ENCODE measurements around the gene STPG2.
A peak's percentile ranks its signal among the peaks of the same experiment; 100 is the strongest.
"Not testable (repeated sequence)": the region's sequence is repeated elsewhere in the genome, so short reads cannot be mapped to it uniquely, and the experiment has no call there.

Gene STPG2

GRCh38 chr4:97938141-97938540 lies 205.1 kb downstream of the STPG2 start:
- no peak for DNase-seq

GRCh38 chr4:97924341-97924958 lies 218.8 kb downstream of the STPG2 start:
- no peak for DNase-seq

- DNase-seq, result no peak
These were observed 220.2 kb downstream of the STPG2 start for GRCh38 chr4:97923096-97923495.

- no peak for DNase-seq
These were observed 226.2 kb downstream of the STPG2 start for GRCh38 chr4:97917115-97917514.

DNA sequence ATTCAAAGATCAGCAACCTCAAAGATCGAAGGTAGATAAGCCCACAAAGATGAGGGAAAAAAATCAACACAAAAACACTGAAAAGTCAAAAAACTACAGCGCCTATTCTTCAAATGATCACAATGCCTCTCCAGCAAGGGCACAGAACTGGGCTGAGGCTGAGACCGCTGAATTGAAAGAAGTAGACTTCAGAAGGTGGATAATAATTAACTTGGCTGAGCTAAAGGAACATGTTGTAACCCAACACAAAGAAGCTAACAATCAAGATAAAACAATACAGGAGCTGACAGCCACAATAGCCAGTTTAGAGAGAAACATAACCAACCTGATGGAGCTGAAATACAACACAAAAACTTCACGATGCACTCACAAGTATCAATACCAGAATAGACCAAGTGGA lies 231.1 kb downstream of the STPG2 start:
- DNase-seq, result no peak

GRCh38 chr4:97911236-97911906 lies 231.9 kb downstream of the STPG2 start:
- DNase-seq, result no peak

DNA sequence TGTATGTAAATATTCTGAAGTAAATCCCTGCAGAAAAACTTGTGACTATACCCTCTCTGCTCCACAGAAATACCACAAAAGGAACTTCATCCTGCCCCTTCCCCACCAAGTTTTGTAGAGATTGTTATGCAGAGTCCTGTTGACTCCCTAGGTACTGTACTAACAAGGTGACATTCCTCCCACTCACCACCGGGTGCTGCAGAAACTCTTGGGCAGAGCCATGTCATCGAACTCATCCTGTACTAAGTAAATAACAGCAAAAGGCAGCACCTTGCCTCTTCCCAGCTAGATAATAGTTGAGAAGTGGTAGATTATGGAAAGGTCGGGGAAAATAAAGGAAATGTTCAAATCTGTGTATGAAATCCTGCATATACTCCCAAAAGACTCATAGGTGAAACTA lies 233.3 kb downstream of the STPG2 start:
- DNase-seq, result peak; percentile 3

- DNase-seq, result not testable (repeated sequence)
These were observed 239.7 kb downstream of the STPG2 start for GRCh38 chr4:97903436-97904189.

GRCh38 chr4:97900229-97900628 lies 243.0 kb downstream of the STPG2 start:
- DNase-seq, result no peak

GRCh38 chr4:97892592-97893266 lies 250.5 kb downstream of the STPG2 start:
- no peak for DNase-seq

DNA sequence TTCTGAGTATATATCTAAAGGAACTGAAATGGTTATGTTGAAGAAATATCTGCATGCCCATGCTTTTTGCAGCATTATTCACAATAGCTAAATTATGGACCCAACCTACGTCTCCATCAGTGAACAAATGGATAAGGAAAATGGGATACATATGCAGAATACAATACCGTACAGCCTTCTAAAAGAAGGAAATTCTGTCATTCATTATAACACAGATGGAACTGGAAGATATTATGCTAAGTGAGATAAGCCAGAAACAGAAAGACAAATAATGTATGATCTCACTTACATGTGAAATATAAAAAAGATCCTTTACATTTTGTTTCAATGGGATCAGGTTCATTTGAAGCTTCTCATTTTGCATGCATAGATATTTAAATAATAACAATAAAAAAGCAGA lies 263.3 kb downstream of the STPG2 start:
- no peak for DNase-seq

DNA sequence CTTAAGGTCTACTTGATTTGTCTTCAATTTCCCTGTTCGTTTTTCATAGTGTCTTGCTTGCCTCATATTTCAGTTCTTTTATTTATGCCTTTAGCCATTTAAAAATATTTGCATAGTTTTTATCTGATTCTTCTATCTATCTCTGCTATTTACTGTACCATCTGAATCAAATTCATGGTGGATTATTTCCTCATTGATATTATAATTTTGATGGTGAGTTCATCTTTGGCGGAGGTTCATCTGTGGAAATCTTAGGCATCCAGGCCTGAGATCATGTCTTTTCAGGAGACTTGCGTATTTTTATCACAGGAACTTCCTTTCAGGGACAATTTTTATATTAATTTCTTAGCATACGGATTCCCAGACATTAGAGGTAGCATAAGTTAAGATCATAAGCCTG lies 275.2 kb downstream of the STPG2 start:
- no peak for DNase-seq

DNA sequence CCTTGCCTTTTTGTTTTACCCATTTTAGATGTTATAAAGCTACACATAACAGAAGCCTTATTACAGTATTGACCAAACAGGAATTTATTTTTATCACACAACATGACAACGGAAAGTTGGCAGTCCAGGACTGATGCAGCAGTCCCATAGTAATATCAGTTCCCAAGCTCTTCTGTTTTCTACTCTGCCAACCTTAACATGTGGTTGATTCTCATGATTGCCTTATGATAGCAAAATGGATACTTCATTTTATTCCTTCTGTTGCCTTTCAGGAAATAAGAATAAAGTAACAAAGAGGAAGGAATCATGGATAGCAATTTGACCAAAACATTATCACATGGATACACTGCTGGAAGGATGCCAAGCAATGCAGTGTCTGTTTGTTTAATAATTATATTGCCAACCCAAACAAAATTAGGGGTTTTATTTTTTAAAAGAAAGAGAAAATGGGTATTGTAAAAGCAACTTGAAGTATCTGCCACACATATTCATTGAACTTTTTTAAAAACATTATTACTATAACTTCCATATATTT lies 275.7 kb downstream of the STPG2 start:
- DNase-seq, result no peak

- no peak for DNase-seq
These were observed 276.3 kb downstream of the STPG2 start for GRCh38 chr4:97866821-97867556.

DNA sequence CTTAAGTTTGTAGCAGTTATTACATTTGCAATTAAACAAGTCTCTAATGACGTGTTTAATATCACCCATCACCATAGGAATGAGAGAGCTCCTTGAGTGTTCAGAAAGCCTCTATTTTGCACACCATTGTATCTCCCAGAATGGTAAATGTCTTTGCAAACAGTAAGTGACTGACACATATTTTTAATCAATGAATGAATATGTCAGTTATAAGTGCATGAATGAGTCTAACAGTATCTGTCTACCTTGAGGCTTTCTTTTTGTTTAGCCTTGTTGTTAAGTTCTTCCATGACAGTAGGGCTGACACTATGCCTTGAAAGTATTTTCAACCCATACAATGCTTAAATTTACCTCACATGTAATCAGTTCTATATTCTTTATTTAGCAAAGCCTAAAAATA lies 292.2 kb downstream of the STPG2 start:
- no peak for DNase-seq

GRCh38 chr4:97845758-97846157 lies 297.5 kb downstream of the STPG2 start:
- DNase-seq, result no peak

DNA sequence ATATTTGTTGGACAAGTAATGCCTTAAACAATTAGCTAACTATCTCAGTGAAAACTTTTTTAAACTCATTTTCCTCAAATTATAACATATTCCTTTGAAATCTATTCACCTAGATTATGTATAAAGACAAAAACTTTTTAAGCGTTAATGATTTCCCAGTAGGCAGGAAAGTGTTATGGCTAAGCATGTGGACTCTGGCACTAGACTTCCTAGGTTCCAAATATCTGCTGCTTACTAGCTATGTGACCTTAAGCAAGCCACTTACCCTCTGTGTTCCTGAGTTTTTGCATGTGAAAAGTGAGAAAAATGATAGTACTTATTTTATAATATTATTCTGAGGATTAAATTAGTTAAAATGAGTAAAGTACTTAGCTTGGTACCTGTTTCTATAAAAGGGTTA lies 301.8 kb downstream of the STPG2 start:
- no peak for DNase-seq

GRCh38 chr4:97836662-97837061 lies 306.6 kb downstream of the STPG2 start:
- no peak for DNase-seq

- no peak for DNase-seq
These were observed 314.6 kb downstream of the STPG2 start for GRCh38 chr4:97828646-97829045.

- no peak for DNase-seq
These were observed 324.0 kb downstream of the STPG2 start for GRCh38 chr4:97819294-97819693.

- no peak for DNase-seq
These were observed 330.5 kb downstream of the STPG2 start for GRCh38 chr4:97812768-97813167.

DNA sequence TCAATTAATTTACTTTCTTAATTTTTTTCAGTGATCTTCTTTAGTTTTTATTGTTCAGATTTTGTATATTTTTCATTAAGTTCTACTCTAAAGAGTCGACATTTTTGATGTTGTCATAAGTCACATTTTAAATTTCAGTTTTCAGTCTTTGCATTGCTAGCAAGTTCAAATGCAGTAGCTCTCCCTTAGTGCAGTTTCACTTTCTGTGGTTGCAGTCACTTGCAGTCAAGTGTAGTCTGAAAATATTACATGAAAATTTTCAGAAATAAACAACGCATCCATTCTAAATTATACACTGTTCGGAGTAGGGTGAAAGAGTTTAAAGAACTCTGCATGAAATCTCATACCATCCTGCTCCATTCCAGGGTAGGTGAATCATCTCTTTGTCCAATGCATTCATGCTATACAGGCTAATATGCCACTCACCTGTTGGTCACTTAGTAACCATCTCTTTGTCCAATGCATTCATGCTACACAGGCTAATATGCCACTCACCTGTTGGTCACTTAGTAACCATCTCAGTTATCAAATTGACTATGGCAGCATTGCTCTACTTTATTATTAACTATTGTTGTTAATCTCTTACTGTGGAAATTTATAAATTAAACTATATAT lies 356.9 kb downstream of the STPG2 start:
- no peak for DNase-seq
